Keratinocyte (primary cell): ENCODE results near the gene VIT. TPM values are rescaled to one million over a fixed set of nuclear protein-coding genes. Genes with fewer than 3 reads are reported as not detected.

Source experiments
- DNase-seq: peaks from one replicate; pipeline ENCODE4 v3.0.0-alpha.2; 2011; ENCODE audit warnings: low read depth, missing footprints, low spot score
- FAIRE-seq: peaks from 2 replicates; lab custom pipeline; 2011; peaks lifted over from hg19 to GRCh38; lab: Jason Lieb, UNC
- H2AFZ ChIP-seq: 2 replicates; pipeline ENCODE4 v1.6.0; 2012; ENCODE audit warnings: low read length, control low read depth, inconsistent platforms; ENCODE audit not compliant: control insufficient read depth
- H3K27ac ChIP-seq: 2 replicates; pipeline ENCODE4 v1.5.1; 2011; ENCODE audit warnings: low read length; ENCODE audit not compliant: control insufficient read depth, insufficient read depth
- H3K27me3 ChIP-seq: 3 replicates; pipeline ENCODE4 v1.6.0; 2011; ENCODE audit warnings: low read length; ENCODE audit not compliant: control insufficient read depth, insufficient read depth; ENCODE audit errors: extremely low read depth
- H3K36me3 ChIP-seq, 2 experiments: 2 replicates in 1 of 2; 3 replicates in 1 of 2; pipeline ENCODE4 v1.5.1; 2011; ENCODE audit warnings: low read length in 2 of 2, mild to moderate bottlenecking in 1 of 2; ENCODE audit not compliant: control insufficient read depth in 2 of 2, insufficient read depth in 2 of 2; ENCODE audit errors: extremely low read depth in 1 of 2
- H3K4me1 ChIP-seq: 3 replicates; pipeline ENCODE4 v1.5.1; 2011; ENCODE audit warnings: low read length; ENCODE audit not compliant: control insufficient read depth, insufficient read depth; ENCODE audit errors: extremely low read depth
- H3K4me2 ChIP-seq: 3 replicates; pipeline ENCODE4 v1.6.0; 2011; ENCODE audit warnings: low read depth, low read length; ENCODE audit not compliant: control insufficient read depth, insufficient read depth; ENCODE audit errors: extremely low read depth
- H3K4me3 ChIP-seq, 3 experiments: fragments of 200-600 bp in 1 of 3; sonication (generic) in 1 of 3; 2 replicates in 2 of 3; 3 replicates in 1 of 3; pipeline ENCODE4 v1.5.1; 2011 to 2016; ENCODE audit warnings: low read length in 3 of 3, mild to moderate bottlenecking in 3 of 3, control low read depth in 2 of 3, inconsistent platforms in 1 of 3, low read depth in 1 of 3, mixed read lengths in 1 of 3, mixed run types in 1 of 3, moderate library complexity in 1 of 3; ENCODE audit not compliant: control insufficient read depth in 2 of 3, insufficient read depth in 2 of 3; ENCODE audit errors: extremely low read depth in 1 of 3
- H3K79me2 ChIP-seq: 2 replicates; pipeline ENCODE4 v1.6.0; 2012; ENCODE audit warnings: low read length; ENCODE audit not compliant: control insufficient read depth, insufficient read depth
- H3K9ac ChIP-seq: 3 replicates; pipeline ENCODE4 v1.6.0; 2011; ENCODE audit warnings: low read length; ENCODE audit not compliant: control insufficient read depth, insufficient read depth; ENCODE audit errors: extremely low read depth
- H3K9me1 ChIP-seq: 3 replicates; pipeline ENCODE4 v1.6.0; 2011; ENCODE audit warnings: low read length; ENCODE audit not compliant: control insufficient read depth, insufficient read depth; ENCODE audit errors: extremely low read depth
- H3K9me3 ChIP-seq: 2 replicates; pipeline ENCODE4 v1.5.1; 2012; ENCODE audit warnings: low read depth, low read length; ENCODE audit not compliant: control insufficient read depth
- H4K20me1 ChIP-seq: 3 replicates; pipeline ENCODE4 v1.6.0; 2011; ENCODE audit warnings: low read length; ENCODE audit not compliant: control insufficient read depth, insufficient read depth; ENCODE audit errors: extremely low read depth
- EZH2 ChIP-seq: IDR thresholded peaks from one replicate; pipeline ENCODE4 v1.6.1; 2012; ENCODE audit warnings: inconsistent platforms, mild to moderate bottlenecking, low read length, moderate library complexity
- dilution Hi-C: fragments of 300-500 bp; cut with MboI; formaldehyde crosslinking; loops from one replicate; pipeline ENCODE4 v1.7.0; 2020; ENCODE audit warnings: low sequenced_read_pairs; ENCODE audit not compliant: extremely low pct_ligation_motif_present
- polyA plus RNA-seq, 5 experiments: library from polyadenylated mRNA; depleted of rRNA in 3 of 5; stranded (reverse) in 3 of 5; stranded (forward) in 1 of 5; unstranded in 1 of 5; fragments of >200 nt; gene quantifications; 1 replicate in 1 of 5; 2 replicates in 3 of 5; 3 replicates in 1 of 5; pipeline versions ENCODE4 v1.2.1 to v1.2.3, GENCODE V29; 2011 to 2012; ENCODE audit warnings: missing spikeins in 2 of 5, low read depth in 1 of 5, low replicate concordance in 1 of 5
- TF ChIP-seq, protein P1 (sequence below), 3 experiments: IDR thresholded peaks in 1 of 3; conservative IDR thresholded peaks in 1 of 3; optimal IDR thresholded peaks in 1 of 3; 2 replicates in 2 of 3; 3 replicates in 1 of 3; pipeline versions ENCODE3 to v1.5.1; 2011; ENCODE audit warnings: low read length in 3 of 3, mild to moderate bottlenecking in 3 of 3, moderate library complexity in 2 of 3, control low read depth in 1 of 3, inconsistent platforms in 1 of 3; ENCODE audit not compliant: insufficient read depth in 2 of 3; ENCODE audit errors: extremely low read depth in 1 of 3

Gene VIT
- polyA plus RNA-seq, 1 donor (not counting 4 experiments of a cell fraction or from before 2014, with no cell fraction given) = 0.79 TPM

DNA sequence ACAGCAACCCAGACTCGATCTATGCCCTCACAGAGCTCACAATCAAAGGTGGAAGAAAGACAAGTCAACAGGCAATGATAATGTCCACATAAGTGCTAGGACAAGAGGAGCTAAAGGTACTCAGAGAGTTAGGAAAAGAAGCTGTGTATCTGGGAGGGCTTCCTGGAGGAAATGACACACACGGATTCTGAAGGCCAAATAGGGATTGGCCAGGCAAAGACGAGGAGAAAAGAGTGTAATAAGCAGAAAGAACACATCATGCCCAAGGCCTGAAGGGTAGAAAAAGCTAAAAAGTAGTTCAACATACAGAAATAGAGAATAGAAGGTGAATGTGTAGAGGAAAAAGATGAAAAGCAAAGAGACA lies 36.1 kb downstream of the VIT start:
- H3K27ac ChIP-seq = no peak overlapping the region
- FAIRE-seq (no peak), DNase-seq (no peak)
- no peak overlapping the region for H3K4me3 ChIP-seq
- dilution Hi-C loops = no loop called here
- no peaks in the 10 kb centered on the region for H4K20me1 ChIP-seq
- no peaks in the 10 kb centered on the region for H3K27me3 ChIP-seq
- H3K9me3 ChIP-seq = no peaks in the 10 kb centered on the region
- H3K79me2 ChIP-seq = no peaks in the 10 kb centered on the region
- H2AFZ ChIP-seq = no peak overlapping the region
- no peaks in the 10 kb centered on the region for H3K9me1 ChIP-seq
- no peaks in the 10 kb centered on the region for H3K4me1 ChIP-seq
- no peak overlapping the region for H3K9ac ChIP-seq
- no peaks in the 10 kb centered on the region for H3K36me3 ChIP-seq
- H3K4me2 ChIP-seq = peak overlapping the region; percentile 33
- TF ChIP-seq, protein P1, sequence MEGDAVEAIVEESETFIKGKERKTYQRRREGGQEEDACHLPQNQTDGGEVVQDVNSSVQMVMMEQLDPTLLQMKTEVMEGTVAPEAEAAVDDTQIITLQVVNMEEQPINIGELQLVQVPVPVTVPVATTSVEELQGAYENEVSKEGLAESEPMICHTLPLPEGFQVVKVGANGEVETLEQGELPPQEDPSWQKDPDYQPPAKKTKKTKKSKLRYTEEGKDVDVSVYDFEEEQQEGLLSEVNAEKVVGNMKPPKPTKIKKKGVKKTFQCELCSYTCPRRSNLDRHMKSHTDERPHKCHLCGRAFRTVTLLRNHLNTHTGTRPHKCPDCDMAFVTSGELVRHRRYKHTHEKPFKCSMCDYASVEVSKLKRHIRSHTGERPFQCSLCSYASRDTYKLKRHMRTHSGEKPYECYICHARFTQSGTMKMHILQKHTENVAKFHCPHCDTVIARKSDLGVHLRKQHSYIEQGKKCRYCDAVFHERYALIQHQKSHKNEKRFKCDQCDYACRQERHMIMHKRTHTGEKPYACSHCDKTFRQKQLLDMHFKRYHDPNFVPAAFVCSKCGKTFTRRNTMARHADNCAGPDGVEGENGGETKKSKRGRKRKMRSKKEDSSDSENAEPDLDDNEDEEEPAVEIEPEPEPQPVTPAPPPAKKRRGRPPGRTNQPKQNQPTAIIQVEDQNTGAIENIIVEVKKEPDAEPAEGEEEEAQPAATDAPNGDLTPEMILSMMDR (optimal IDR thresholded peaks at IDR 0.05 in 1 of 3, IDR thresholded peaks at IDR 0.05 in 1 of 3, conservative IDR thresholded peaks at IDR 0.05 in 1 of 3; ENCODE audit: extremely low read depth in 1 of 3, insufficient read depth in 2 of 3, low read length in 3 of 3) = no peak
- no peak for TF ChIP-seq EZH2

DNA sequence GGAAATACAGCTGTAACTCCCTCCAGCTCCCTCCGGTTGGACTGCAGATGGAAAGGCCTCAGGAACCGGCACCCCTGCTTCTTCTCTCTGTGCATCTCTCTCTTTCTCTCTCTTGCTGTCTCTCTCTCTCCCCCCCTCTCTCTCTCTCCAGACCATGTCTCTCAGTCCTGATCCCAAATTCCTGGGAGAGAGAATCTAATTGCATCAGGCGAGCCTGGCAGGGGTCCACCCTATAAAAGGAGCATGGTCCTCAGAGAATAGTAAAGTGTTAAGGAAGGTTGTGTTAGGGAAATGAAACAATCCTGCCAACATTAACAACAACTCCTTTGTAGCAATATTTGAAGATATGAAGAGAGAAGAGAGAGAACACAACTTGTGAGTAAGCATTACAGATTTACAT lies 36.7 kb downstream of the VIT start:
- Histone ChIP-seq H3K79me2 (no peaks in the 10 kb centered on the region), H2AFZ (no peak overlapping the region), H3K9me3 (no peaks in the 10 kb centered on the region), H3K36me3 (no peaks in the 10 kb centered on the region), H3K9me1 (no peaks in the 10 kb centered on the region), H3K4me1 (no peaks in the 10 kb centered on the region), H3K27ac (no peak overlapping the region), H3K9ac (no peak overlapping the region), H3K4me2 (no peak overlapping the region), H3K4me3 (no peak overlapping the region), H3K27me3 (no peaks in the 10 kb centered on the region), H4K20me1 (no peaks in the 10 kb centered on the region)
- FAIRE-seq (no peak), DNase-seq (no peak)
- dilution Hi-C loops = no loop called here
- TF ChIP-seq EZH2 = no peak
- TF ChIP-seq, protein P1 (optimal IDR thresholded peaks at IDR 0.05 in 1 of 3, IDR thresholded peaks at IDR 0.05 in 1 of 3, conservative IDR thresholded peaks at IDR 0.05 in 1 of 3; ENCODE audit: extremely low read depth in 1 of 3, insufficient read depth in 2 of 3, low read length in 3 of 3) = no peak
